K562 (cell line): ENCODE data around the gene NAGLU. TPM values are rescaled to one million over a fixed set of nuclear protein-coding genes. Genes with fewer than 3 reads are reported as not detected.

Experiments
- ATAC-seq: fragments of 200-7000 bp; cut with Tn5 transposase; 3 replicates; pipeline ENCODE4 v1.9.1; 2020; ENCODE audit warnings: moderate library complexity
- Bru-seq: library from RNA; stranded (reverse); fragments of 400-500 nt; gene quantifications from one replicate; lab custom pipeline; 2021; lab: Mats Ljungman, UMichigan
- BruChase-seq, 2 experiments: library from RNA; stranded (reverse); fragments of 400-500 nt; gene quantifications; one replicate each; lab custom pipeline; 2021; lab: Mats Ljungman, UMichigan
- BruUV-seq: library from RNA; stranded (reverse); fragments of 400-500 nt; replicated peaks from 2 replicates; lab custom pipeline; 2021; lab: Mats Ljungman, UMichigan
- CTCF ChIA-PET: fragments of 300-600 bp; formaldehyde crosslinking; extraction: SDS; loops from one replicate; lab custom pipeline; 2021; ENCODE audit warnings: low intra/inter-chr PET ratio; lab: Yijun Ruan, JAX
- POLR2A ChIA-PET: fragments of 300-600, 350-650 bp; sonication (Branson Sonifier 250); formaldehyde crosslinking; extraction: SDS; loops from one replicate; lab custom pipeline; 2021; ENCODE audit warnings: antibody characterized with exemption, inconsistent platforms; lab: Yijun Ruan, JAX
- DNase-seq, 4 experiments: peaks; one replicate each; pipeline versions ENCODE4 v3.0.0 to v3.0.0-alpha.2; 2011 to 2018; ENCODE audit warnings: low spot score in 3 of 4, mixed read lengths in 3 of 4; ENCODE audit errors: extremely low read depth in 1 of 4
- FAIRE-seq: peaks from 2 replicates; lab custom pipeline; 2011; peaks lifted over from hg19 to GRCh38; lab: Jason Lieb, UNC
- H2AFZ ChIP-seq: 2 replicates; pipeline ENCODE4 v1.6.0; 2011; ENCODE audit warnings: low read depth, low read length, control low read depth, inconsistent platforms
- H3K27ac ChIP-seq: fragments of 200-600 bp; 3 replicates; pipeline ENCODE4 v1.8.0; 2011; ENCODE audit warnings: low read depth, mild to moderate bottlenecking, control low read depth, inconsistent platforms, low read length, moderate library complexity, mixed read lengths; ENCODE audit errors: extremely low read depth
- H3K27me3 ChIP-seq, 2 experiments: fragments of 300-600 bp in 1 of 2; 2 replicates in 1 of 2; 3 replicates in 1 of 2; pipeline versions ENCODE4 v1.6.0 to v1.8.0; 2011; ENCODE audit warnings: inconsistent platforms in 2 of 2, low read length in 2 of 2, mild to moderate bottlenecking in 1 of 2, mixed read lengths in 1 of 2, moderate library complexity in 1 of 2; ENCODE audit not compliant: control insufficient read depth in 2 of 2, insufficient read depth in 2 of 2
- H3K36me3 ChIP-seq: fragments of 300-600 bp; 3 replicates; pipeline ENCODE4 v1.8.0; 2011; ENCODE audit warnings: mild to moderate bottlenecking, low read length, inconsistent platforms; ENCODE audit not compliant: control insufficient read depth, insufficient read depth
- H3K4me1 ChIP-seq, 2 experiments: fragments of 200-600 bp in 1 of 2; replicated peaks in 1 of 2; 2 replicates in 1 of 2; 3 replicates in 1 of 2; pipeline versions ENCODE4 v1.5.1 to v1.8.0; 2011; ENCODE audit warnings: inconsistent platforms in 2 of 2, low read length in 2 of 2, mild to moderate bottlenecking in 1 of 2, mixed read lengths in 1 of 2, moderate library complexity in 1 of 2; ENCODE audit not compliant: control insufficient read depth in 2 of 2, insufficient read depth in 2 of 2
- H3K4me2 ChIP-seq: 2 replicates; pipeline ENCODE4 v1.6.1; 2011; ENCODE audit warnings: low read length, control low read depth, inconsistent platforms, mixed read lengths; ENCODE audit not compliant: insufficient read depth
- H3K4me3 ChIP-seq: fragments of 200-600 bp; sonication (generic), shearing (Covaris generic); 2 replicates; pipeline ENCODE4 v1.5.1; 2016; ENCODE audit warnings: control low read depth, inconsistent platforms
- H3K79me2 ChIP-seq: fragments of 200-600 bp; 3 replicates; pipeline ENCODE4 v1.8.0; 2011; ENCODE audit warnings: low read length, inconsistent platforms; ENCODE audit not compliant: control insufficient read depth, insufficient read depth
- H3K9ac ChIP-seq, 2 experiments: 2 replicates each; pipeline versions ENCODE4 v1.6.0 to v1.6.1; 2011; ENCODE audit warnings: low read depth in 2 of 2, low read length in 2 of 2, control low read depth in 1 of 2, inconsistent platforms in 1 of 2, mild to moderate bottlenecking in 1 of 2, mixed read lengths in 1 of 2; ENCODE audit not compliant: insufficient read depth in 1 of 2
- H3K9me1 ChIP-seq: one replicate; pipeline ENCODE4 v1.6.0; 2011; ENCODE audit warnings: inconsistent platforms, mild to moderate bottlenecking, low read length, moderate library complexity; ENCODE audit not compliant: control insufficient read depth, insufficient read depth
- H3K9me3 ChIP-seq: replicated peaks from 2 replicates; pipeline ENCODE4 v1.5.1; 2011; ENCODE audit warnings: low read depth, low read length, inconsistent platforms; ENCODE audit not compliant: control insufficient read depth, insufficient read depth
- H4K20me1 ChIP-seq: replicated peaks from 2 replicates; pipeline ENCODE4 v1.6.1; 2011; ENCODE audit warnings: low read length, inconsistent platforms, mixed read lengths; ENCODE audit not compliant: control insufficient read depth, insufficient read depth
- BMI1 ChIP-seq: fragments of 150-350 bp; IDR thresholded peaks from 2 replicates; pipeline ENCODE4 v1.6.1; 2014; ENCODE audit warnings: low read length
- CBFA2T3 ChIP-seq: fragments of 450-650 bp; IDR thresholded peaks from 2 replicates; pipeline ENCODE4 v1.6.1; 2017
- GATAD2A ChIP-seq: fragments of 450-650 bp; IDR thresholded peaks from 2 replicates; pipeline ENCODE4 v1.6.1; 2017
- PHF20 ChIP-seq: fragments of 450-650 bp; IDR thresholded peaks from 2 replicates; pipeline ENCODE4 v1.6.1; 2018; ENCODE audit not compliant: partially characterized antibody
- POLR2AphosphoS5 ChIP-seq: IDR thresholded peaks from 2 replicates; pipeline ENCODE4 v1.6.1; 2011; ENCODE audit warnings: mild to moderate bottlenecking, low read depth, low read length, moderate library complexity; ENCODE audit not compliant: control insufficient read depth, insufficient read depth
- POLR2G ChIP-seq: fragments of 200-400 bp; formaldehyde crosslinking; IDR thresholded peaks from 2 replicates; pipeline ENCODE4 v1.6.1; 2017; ENCODE audit warnings: low read depth, mild to moderate bottlenecking, antibody characterized with exemption, low read length, moderate library complexity
- SETDB1 ChIP-seq: IDR thresholded peaks from one replicate; pipeline ENCODE4 v1.6.1; 2012; ENCODE audit warnings: low read length, control low read depth, inconsistent platforms
- TFAP4 ChIP-seq: sonication (generic); formaldehyde crosslinking; IDR thresholded peaks from 2 replicates; pipeline ENCODE4 v1.8.0; 2022; ENCODE audit warnings: missing genetic modification reagents, mild to moderate bottlenecking, moderate library complexity, borderline replicate concordance
- ZNF79 ChIP-seq: fragments of 250-450 bp; sonication (Bioruptor Pico); IDR thresholded peaks from 2 replicates; pipeline ENCODE4 v1.4.0; 2020; ENCODE audit warnings: low read depth, mild to moderate bottlenecking, moderate library complexity
- WGBS: fragments of 100-300 bp; shearing (Covaris generic); methylation state at CpG from one replicate; pipeline ENCODE4 v1.1.6; 2016; ENCODE audit warnings: low coverage, mixed read lengths; ENCODE audit not compliant: insufficient coverage; ENCODE audit errors: missing lambda C conversion rate; 5-methylcytosine and 5-hydroxymethylcytosine counted together
- in situ Hi-C: fragments of 300-500 bp; cut with MboI; formaldehyde crosslinking; loops from 4 replicates; pipeline ENCODE4 v1.15.0; 2018; ENCODE audit warnings: inconsistent platforms, mixed read lengths
- intact Hi-C: fragments of 100-400 bp; cut with micrococcal nuclease; formaldehyde crosslinking; loops from 2 replicates; pipeline ENCODE4 v1.14.2; 2022
- long read RNA-seq, 3 experiments: library from polyadenylated mRNA in 2 of 3; library from RNA in 1 of 3; unstranded in 2 of 3; stranded (forward) in 1 of 3; transcript quantifications; one replicate each; pipeline ENCODE4 v2.0.0, GENCODE V29; 2019 to 2022
- polyA minus RNA-seq, 3 experiments: library from RNA; depleted of rRNA, polyadenylated mRNA; stranded (reverse); fragments of >200 nt; gene quantifications; 2 replicates each; pipeline ENCODE4 v1.2.3, GENCODE V29; 2011
- polyA plus RNA-seq, 8 experiments: library from polyadenylated mRNA; depleted of rRNA in 4 of 8; stranded (reverse) in 5 of 8; unstranded in 3 of 8; fragments of >200 nt; fragmentation: Nextera tagmentation in 2 of 8; fragmentation: Illumina TruSeq in 1 of 8; extraction: Ambion mirVana in 2 of 8; extraction: Trizol in 1 of 8; gene quantifications; 2 replicates each; pipeline versions ENCODE4 v1.2.1 to v1.2.3, GENCODE V29; 2011 to 2014; ENCODE audit warnings: inconsistent platforms in 1 of 8, missing spikeins in 1 of 8
- total RNA-seq, 7 experiments: library from RNA; depleted of rRNA in 6 of 7; stranded (reverse); fragments of >200 nt in 6 of 7; fragmentation: Illumina TruSeq in 2 of 7; extraction: Trizol in 2 of 7; gene quantifications; 2 replicates each; pipeline versions ENCODE4 v1.2.1 to v1.2.3, GENCODE V29; 2011 to 2021; ENCODE audit warnings: low replicate concordance in 1 of 7
- TF ChIP-seq, protein P1 (sequence below): fragments of 250-450 bp; sonication (Bioruptor Pico); IDR thresholded peaks from 2 replicates; pipeline ENCODE4 v1.4.0; 2020; ENCODE audit warnings: mild to moderate bottlenecking, moderate library complexity
- TF ChIP-seq, protein P2 (sequence below): fragments of 450-650 bp; IDR thresholded peaks from 2 replicates; pipeline ENCODE4 v1.6.1; 2017; ENCODE audit warnings: antibody characterized with exemption
- TF ChIP-seq, protein P3 (sequence below): sonication (generic); formaldehyde crosslinking; IDR thresholded peaks from 2 replicates; pipeline ENCODE4 v1.9.0; 2022; ENCODE audit warnings: mild to moderate bottlenecking, missing genetic modification reagents

NAGLU gene
- 16.1 and 63.4 TPM in 2 replicates for total RNA-seq (2011; cell fraction: chromatin; rRNA removed; ENCODE audit: low replicate concordance)
- 75.0 and 82.4 TPM in 2 replicates for total RNA-seq (2011; cell fraction: nucleolus; rRNA removed)
- total RNA-seq (2011; cell fraction: nucleoplasm; rRNA removed), result 39.3 and 45.6 TPM in 2 replicates
- total RNA-seq (2014; rRNA removed), result 13.9 and 14.0 TPM in 2 replicates
- 2.6 and 3.6 TPM in 2 replicates for total RNA-seq (2014; rRNA removed; fragmentation: Illumina TruSeq; extraction: Trizol)
- total RNA-seq (2015; rRNA removed; fragmentation: Illumina TruSeq; extraction: Trizol), result 9.3 and 10.7 TPM in 2 replicates
- total RNA-seq (2021), result 18.0 and 21.5 TPM in 2 replicates
- 8.5 and 8.6 TPM in 2 replicates for polyA plus RNA-seq (2011; rRNA removed)
- 7.8 and 21.4 TPM in 2 replicates for polyA plus RNA-seq (2011; cell fraction: cytosol; rRNA removed)
- polyA plus RNA-seq (2011; cell fraction: nucleus; rRNA removed), result 29.1 and 66.7 TPM in 2 replicates
- 10.6 and 14.8 TPM in 2 replicates for polyA plus RNA-seq (2012)
- polyA plus RNA-seq (2014; fragmentation: Illumina TruSeq; extraction: Trizol), result 6.2 and 12.7 TPM in 2 replicates
- under 1 TPM; 0.04 to 0.21 TPM for polyA plus RNA-seq (2014; fragmentation: Nextera tagmentation; extraction: Ambion mirVana)
- 17.2 and 20.8 TPM in 2 replicates for polyA plus RNA-seq (2014; rRNA removed)
- polyA minus RNA-seq (2011; rRNA and poly(A)+ RNA removed), result 2.3 and 6.4 TPM in 2 replicates
- 3.2 and 8.1 TPM in 2 replicates for polyA minus RNA-seq (2011; cell fraction: cytosol; rRNA and poly(A)+ RNA removed)
- polyA minus RNA-seq (2011; cell fraction: nucleus; rRNA and poly(A)+ RNA removed), result 17.4 and 22.3 TPM in 2 replicates
- percentile 64 among the genes with signal in this experiment for Bru-seq, nascent RNA
- BruChase-seq, experiment 1, labeled RNA remaining after a 2-hour chase, result percentile 56 among the genes with signal in this experiment
- BruChase-seq, experiment 2, labeled RNA remaining after a 6-hour chase, result percentile 53 among the genes with signal in this experiment
- long read RNA-seq, experiment 1, transcript NAGLU-204 (4 exons, 1,493 nt), result minor isoform, 6 of 63 reads
- long read RNA-seq, experiment 1, transcript NAGLU-201 (6 exons, 2,544 nt), result major isoform, 24 of 63 reads
- long read RNA-seq, experiment 1, partial matches to known transcripts, result 13 of 63 reads
- long read RNA-seq, experiment 1, other reads (novel, unspliced or antisense), result 20 of 63 reads
- long read RNA-seq, experiment 2, transcript NAGLU-201 (6 exons, 2,544 nt), result major isoform, 5 of 17 reads
- long read RNA-seq, experiment 2, partial matches to known transcripts, result 6 of 17 reads
- long read RNA-seq, experiment 2, other reads (novel, unspliced or antisense), result 6 of 17 reads
- long read RNA-seq, experiment 3, result 0 reads

DNA sequence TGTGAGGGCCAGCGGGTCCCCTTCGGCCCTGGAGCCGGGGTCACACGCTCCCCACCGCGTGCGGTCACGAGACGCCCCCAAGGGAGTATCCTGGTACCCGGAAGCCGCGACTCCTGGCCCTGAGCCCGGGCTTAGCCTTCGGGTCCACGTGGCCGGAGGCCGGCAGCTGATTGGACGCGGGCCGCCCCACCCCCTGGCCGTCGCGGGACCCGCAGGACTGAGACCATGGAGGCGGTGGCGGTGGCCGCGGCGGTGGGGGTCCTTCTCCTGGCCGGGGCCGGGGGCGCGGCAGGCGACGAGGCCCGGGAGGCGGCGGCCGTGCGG, at the start of gene NAGLU:
NAGLU (plus strand) TSS at position 194 of the 324 bp plus-strand sequence; CDS start at position 226, 32 bp downstream.
- CTCF ChIA-PET, result interaction anchor here (0.7 to 1.3 kb wide), 2 partner anchors 19 to 31 kb away, joined by 3 to 6 read pairs; partner anchors contain the start of gene MLX
- BruUV-seq, result no TSS peak
- ATAC-seq, result peak; percentile 89
- DNase-seq, result peak; percentile 97 to 100 (median 99)
- Histone ChIP-seq H3K36me3 (peaks cover 19% of the 10 kb centered on the region; the same call in 2 of the 3 replicates), H3K4me3 (peak within 1 kb of the TSS; percentile 64), H3K27ac (peak within 1 kb of the TSS; percentile 80), H3K9me3 (no peaks in the 10 kb centered on the region), H3K4me1 (peaks cover 23 to 59% of the 10 kb centered on the region in 2 experiments), H3K27me3 (no peaks in the 10 kb centered on the region), H3K9me1 (no peaks in the 10 kb centered on the region), H2AFZ (peak within 1 kb of the TSS; percentile 87), H3K79me2 (peaks cover 17% of the 10 kb centered on the region), H3K4me2 (peak within 1 kb of the TSS; percentile 92), H3K9ac (peak within 1 kb of the TSS; percentile 70 to 97), H4K20me1 (no peaks in the 10 kb centered on the region; the same call in 1 of the 2 replicates)
- in situ Hi-C loops, result no loop called here
- FAIRE-seq, result peak; percentile 84
- POLR2A ChIA-PET, result interaction anchor here (0.5 to 2.7 kb wide), 12 partner anchors 9 to 605 kb away, joined by 3 to 15 read pairs (median 4); partner anchors contain the start of gene ODAD4
- intact Hi-C loops, result no loop called here
- WGBS, result 0% methylated on average over 20 of the region's 40 CpGs
- TF ChIP-seq BMI1 (no peak), POLR2G (peak; percentile 89), SETDB1 (no peak), GATAD2A (0 out of 2 replicates have a peak, but pooled peaks have one; percentile 55), ZNF79 (CRISPR knock-in tag) (no peak), PHF20 (peak; percentile 57), TFAP4 (CRISPR knock-in tag) (no peak), CBFA2T3 (0 out of 2 replicates have a peak, but pooled peaks have one; percentile 20), POLR2AphosphoS5 (peak; percentile 35; the same call in 1 of the 2 replicates)
- TF ChIP-seq, protein P1, sequence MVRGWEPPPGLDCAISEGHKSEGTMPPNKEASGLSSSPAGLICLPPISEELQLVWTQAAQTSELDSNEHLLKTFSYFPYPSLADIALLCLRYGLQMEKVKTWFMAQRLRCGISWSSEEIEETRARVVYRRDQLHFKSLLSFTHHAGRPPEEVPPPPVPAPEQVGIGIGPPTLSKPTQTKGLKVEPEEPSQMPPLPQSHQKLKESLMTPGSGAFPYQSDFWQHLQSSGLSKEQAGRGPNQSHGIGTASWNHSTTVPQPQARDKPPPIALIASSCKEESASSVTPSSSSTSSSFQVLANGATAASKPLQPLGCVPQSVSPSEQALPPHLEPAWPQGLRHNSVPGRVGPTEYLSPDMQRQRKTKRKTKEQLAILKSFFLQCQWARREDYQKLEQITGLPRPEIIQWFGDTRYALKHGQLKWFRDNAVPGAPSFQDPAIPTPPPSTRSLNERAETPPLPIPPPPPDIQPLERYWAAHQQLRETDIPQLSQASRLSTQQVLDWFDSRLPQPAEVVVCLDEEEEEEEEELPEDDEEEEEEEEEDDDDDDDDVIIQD (CRISPR knock-in tag), result 0 out of 2 replicates have a peak, but pooled peaks have one; percentile 39
- TF ChIP-seq, protein P2, sequence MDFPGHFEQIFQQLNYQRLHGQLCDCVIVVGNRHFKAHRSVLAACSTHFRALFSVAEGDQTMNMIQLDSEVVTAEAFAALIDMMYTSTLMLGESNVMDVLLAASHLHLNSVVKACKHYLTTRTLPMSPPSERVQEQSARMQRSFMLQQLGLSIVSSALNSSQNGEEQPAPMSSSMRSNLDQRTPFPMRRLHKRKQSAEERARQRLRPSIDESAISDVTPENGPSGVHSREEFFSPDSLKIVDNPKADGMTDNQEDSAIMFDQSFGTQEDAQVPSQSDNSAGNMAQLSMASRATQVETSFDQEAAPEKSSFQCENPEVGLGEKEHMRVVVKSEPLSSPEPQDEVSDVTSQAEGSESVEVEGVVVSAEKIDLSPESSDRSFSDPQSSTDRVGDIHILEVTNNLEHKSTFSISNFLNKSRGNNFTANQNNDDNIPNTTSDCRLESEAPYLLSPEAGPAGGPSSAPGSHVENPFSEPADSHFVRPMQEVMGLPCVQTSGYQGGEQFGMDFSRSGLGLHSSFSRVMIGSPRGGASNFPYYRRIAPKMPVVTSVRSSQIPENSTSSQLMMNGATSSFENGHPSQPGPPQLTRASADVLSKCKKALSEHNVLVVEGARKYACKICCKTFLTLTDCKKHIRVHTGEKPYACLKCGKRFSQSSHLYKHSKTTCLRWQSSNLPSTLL, result no peak
- TF ChIP-seq, protein P3, sequence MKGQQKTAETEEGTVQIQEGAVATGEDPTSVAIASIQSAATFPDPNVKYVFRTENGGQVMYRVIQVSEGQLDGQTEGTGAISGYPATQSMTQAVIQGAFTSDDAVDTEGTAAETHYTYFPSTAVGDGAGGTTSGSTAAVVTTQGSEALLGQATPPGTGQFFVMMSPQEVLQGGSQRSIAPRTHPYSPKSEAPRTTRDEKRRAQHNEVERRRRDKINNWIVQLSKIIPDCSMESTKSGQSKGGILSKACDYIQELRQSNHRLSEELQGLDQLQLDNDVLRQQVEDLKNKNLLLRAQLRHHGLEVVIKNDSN (CRISPR knock-in tag), result peak; percentile 95
